HG03280 (cell line): ENCODE data around the gene OTUD3.
"Not testable (repeated sequence)": the region's sequence is repeated elsewhere in the genome, so short reads cannot be mapped to it uniquely, and the experiment has no call there.

Source experiments
- ATAC-seq: cut with Tn5 transposase; IDR thresholded peaks from one replicate; pipeline ENCODE4 v1.9.1; 2021; ENCODE audit warnings: mild to moderate bottlenecking, moderate library complexity; ENCODE audit not compliant: unreplicated experiment

The OTUD3 gene

DNA sequence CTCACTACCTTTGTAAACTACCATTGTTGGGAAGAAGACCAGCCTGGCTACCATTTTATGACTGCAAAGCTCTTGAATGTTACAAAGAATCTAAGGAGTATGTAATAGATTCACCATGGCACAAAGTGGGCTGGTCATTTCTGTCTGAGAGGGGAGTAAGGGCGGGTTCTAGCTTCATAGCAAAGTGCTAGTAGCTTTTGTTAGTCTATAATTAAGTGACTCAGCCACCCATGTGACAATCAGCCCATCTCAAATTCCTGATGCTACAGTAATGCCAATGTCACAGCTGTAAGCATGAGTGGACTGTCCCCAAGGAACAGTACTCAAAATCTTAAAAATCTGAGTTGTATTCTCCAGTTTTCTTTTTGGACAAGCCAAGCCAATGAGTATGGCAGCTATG, 15.4 kb upstream of the OTUD3 start:
- ATAC-seq, result no peak

DNA sequence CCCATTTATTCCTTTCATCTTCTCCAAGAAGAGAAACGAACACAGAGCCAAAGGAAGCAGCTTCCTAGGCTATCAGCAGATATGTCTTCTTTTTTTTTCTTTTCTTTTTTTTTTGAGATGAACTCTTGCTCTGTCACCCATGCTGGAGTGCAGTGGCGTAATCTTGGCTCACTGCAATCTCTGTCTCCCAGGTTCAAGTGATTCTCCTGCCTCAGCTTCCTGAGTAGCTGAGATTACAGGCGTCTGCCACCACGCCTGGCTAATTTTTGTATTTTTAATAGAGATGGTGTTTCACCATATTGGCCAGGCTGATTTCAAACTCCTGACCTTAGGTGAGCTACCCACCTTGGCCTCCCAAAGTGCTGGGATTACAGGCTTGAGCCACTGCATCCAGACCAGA, 13.6 kb upstream of the OTUD3 start:
- not testable (repeated sequence) for ATAC-seq

GRCh38 chr1:19869453-19869852, 12.7 kb upstream of the OTUD3 start:
- not testable (repeated sequence) for ATAC-seq

DNA sequence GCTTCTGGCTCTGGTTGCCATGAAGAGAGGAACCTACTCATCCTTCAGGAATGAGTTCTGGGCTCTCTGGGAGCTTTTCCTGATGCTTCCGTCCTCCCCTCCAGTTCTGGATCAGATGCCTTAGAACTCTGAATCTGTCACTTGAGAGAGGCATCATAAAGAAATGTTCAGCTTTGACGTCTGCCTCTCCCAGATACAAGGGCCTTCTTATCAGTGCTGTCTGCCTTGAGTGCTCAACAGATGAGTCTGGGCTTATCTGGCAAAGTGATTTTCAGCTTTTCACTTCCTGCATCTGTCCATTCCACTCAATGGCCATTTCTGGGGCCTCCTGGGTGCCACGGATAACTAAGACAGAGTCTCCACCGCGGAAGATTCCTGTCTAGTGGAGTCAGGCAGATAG, 12.3 kb upstream of the OTUD3 start:
- ATAC-seq, result no peak

- no peak for ATAC-seq
Observed at GRCh38 chr1:19872190-19872589, 10.0 kb upstream of the OTUD3 start.

- no peak for ATAC-seq
Observed at GRCh38 chr1:19877181-19877750, 4.9 kb upstream of the OTUD3 start.

DNA sequence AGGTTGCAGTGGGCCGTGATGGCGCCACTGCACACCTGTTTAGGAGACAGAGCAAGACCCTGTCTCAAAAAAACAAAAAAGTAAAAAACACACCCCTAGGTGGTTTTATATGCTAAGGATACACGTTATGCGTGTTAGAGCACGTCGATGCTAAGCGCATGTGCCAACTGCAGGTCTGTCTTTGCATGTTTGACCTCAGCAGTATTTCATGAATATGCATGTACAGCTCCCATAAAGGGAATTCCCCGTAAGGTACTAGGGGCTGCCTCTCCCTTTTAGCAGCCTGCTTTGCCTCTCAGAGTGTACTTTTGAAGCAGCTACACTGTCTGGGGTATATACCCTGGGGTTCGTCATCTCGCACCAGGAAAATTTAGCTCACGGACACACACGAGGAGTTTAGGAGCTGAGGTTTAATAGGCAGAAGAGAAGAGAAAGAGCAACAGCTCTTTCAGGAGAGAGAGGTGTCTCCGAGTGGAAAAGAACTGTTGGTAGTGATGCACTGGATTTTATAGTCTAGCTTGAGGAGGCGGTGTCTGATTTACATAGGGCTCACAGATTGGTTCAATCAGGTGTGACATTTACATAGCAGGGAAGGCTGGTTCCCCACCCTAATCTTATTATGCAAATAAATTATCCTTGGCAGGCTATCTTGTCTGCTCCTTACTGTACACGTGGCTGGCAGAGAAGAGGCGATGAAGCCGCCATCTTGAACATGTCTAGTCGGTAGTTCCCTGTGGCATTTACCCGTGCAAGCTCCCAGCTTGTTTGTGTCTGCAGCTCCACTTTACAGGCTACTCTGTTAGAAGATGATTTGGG, 4.2 kb upstream of the OTUD3 start:
- ATAC-seq, result no peak

DNA sequence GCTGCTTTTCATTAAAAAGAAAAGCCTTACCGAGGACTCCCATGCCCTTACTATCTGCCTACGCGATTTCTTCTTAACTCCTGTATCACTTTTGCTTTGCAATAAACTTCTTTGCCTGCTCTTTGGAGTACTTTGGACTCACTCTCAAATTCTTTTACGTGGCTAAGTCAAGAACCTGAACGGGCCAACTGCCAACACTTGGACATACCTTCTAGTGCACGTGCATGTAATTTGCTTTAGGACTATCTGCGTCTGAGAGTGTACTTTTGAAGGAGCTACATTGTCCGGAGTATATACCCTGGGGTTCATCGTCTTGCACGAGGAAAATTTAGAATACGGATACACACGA, 3.6 kb upstream of the OTUD3 start:
- ATAC-seq, result no peak

DNA sequence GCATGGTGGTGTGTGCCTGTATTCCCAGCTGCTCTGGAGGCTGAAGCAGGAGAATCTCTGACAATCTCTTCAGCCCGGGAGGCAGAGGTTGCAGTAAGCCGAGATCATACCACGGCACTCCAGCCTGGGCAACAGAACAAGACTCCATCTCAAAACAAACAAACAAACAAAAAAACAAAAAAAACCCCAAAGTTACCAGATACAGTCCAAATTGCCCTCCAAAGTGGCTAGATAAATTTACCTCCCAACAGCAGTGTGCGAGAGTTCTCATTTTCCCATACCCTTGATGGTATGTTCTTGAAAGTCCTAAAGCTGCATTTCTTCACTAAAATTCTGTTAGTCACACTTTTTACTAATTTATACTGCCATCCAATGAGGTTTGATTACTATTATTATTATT, 3.0 kb upstream of the OTUD3 start:
- ATAC-seq, result no peak

GRCh38 chr1:19879661-19880060, 2.5 kb upstream of the OTUD3 start:
- ATAC-seq, result no peak

GRCh38 chr1:19880841-19881240, 1.4 kb upstream of the OTUD3 start:
- not testable (repeated sequence) for ATAC-seq

DNA sequence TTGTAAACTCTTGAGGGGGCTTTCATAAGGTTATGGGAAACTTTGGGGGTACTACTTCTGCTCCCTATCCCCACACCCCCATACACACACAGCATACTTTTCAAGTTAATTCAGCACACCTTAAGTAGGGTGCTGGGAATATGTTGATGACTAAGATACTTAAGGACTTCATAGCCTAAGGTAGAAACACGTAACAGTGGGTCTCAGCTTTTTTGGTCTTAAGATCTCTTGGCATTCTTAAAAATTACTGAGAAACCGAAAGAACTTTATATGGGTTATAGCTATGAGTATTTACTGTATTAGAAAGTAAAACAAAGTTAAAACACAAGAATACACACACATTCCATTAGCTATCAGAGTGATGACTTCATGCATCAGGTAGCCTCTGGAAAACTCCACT, 2.1 kb downstream of the OTUD3 start:
- ATAC-seq, result no peak

DNA sequence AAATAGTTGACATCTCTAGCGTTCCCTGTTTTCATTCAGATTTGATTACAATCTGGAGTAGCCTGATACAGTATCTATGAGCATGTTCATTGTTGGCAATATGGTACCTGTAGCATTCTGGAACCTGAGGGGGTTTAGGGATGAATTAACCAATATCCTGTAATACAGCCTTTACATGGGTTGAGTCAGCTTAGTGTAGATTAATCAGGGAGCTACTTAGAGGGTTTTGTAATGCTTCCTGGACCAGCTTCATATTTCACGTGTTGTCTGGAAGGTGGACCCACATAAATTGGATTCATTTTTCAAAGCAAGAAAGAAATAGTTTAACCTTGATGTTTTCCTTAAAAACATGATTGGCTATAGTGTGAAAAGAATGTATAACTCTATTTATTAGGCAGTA, 3.6 kb downstream of the OTUD3 start:
- no peak for ATAC-seq

DNA sequence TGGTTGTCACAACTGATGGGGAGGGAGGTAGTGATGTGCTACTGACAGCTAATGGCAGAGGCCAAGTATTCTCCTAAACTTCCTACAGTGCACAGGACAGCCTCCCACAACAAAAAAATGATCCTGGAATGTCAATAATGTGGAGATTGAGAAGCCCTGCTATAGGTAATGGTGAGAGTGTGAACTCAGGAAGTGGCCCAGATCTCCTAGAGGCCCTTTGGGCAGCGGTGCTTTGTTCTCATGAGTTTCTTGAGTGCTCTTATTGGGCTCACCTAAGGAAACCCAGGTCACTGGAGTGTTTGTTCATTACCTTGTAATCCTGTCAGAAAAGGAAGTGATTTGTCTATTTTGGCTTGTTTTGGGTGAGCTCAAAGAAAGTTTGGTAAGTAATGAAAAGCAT, 5.9 kb downstream of the OTUD3 start:
- no peak for ATAC-seq

GRCh38 chr1:19889656-19890055, 7.5 kb downstream of the OTUD3 start:
- ATAC-seq, result no peak

GRCh38 chr1:19892129-19892528, 9.9 kb downstream of the OTUD3 start:
- no peak for ATAC-seq

DNA sequence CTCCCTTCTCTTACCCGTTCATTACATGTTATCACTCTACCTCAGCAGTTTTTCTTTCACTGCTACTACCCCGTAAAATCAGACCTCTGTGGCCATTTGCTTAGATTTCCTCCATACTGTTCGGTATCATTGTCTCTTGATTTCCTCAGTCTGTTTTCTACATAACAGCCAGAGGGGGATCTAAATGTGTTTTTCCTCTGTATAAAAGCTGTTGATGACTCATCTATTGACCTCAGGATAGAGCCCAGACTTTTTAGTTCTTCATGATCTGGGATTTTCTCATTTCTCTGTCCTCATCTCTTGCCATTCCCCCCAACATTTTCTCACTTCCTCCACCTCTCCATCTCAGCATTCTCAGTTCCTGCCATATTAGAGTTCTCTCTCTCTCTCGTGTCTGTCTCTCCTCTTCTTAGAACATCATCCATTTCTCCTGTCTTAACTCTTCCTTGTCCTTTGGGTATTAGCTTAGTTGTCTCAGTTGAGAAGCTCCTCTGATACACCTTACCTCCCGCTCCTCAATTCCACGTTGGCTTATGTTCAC, 10.5 kb downstream of the OTUD3 start:
- ATAC-seq, result no peak

DNA sequence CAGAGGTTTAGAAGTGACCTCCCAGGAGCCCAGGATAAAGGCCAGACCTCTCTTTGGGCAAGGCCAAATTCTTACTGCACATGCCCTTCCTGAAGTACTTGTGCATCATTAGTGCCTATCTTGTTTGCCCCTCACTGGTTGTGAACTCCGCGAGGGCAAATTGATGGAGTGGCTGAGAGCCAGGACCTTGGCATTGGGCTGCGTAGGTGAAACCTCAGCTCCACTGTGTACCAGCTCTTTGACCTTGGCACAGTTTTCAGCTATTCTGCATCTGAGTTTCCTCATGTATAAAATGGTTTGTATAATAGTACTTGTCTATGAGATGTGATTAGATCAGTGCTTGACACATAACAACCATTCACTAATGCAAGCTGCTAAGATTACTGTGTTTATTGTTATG, 11.5 kb downstream of the OTUD3 start:
- ATAC-seq, result no peak

DNA sequence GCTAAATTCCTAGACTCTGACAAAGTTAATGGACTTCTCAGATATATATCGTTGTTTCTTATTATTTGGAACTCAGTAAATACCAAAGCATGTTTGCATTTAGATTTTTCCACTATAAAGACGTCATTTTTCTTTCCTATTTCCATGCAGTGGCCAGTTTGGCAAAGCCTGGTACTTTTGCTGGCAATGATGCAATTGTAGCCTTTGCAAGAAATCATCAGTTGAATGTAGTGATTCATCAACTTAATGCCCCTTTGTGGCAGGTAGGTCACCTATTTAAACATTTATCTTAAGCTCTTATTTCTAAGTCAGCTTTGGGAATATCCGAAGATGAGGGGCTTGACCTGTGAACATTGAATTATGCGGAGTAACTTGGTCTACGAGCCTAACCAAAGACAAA, 12.0 kb downstream of the OTUD3 start:
- no peak for ATAC-seq

- ATAC-seq, result no peak
Observed at GRCh38 chr1:19901653-19902052, 19.5 kb downstream of the OTUD3 start.

- ATAC-seq, result no peak
Observed at GRCh38 chr1:19903621-19904020, 21.4 kb downstream of the OTUD3 start.

DNA sequence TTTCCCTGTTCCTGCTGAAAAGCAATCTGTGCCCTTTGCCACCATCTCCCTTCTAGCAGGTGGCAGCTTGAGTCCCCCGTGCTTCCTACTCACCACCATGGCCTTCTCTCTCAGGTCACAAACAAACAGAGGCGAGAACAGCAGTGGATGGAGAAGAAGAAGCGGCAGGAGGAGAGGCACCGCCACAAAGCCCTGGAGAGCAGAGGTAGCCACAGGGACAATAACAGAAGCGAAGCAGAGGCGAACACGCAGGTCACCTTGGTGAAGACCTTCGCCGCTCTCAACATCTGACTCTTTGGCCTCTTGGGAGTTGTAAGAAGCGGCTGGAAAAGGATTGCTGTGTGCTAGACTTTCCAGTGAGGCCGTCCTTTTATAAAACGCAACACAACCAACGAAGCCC, 25.3 kb downstream of the OTUD3 start:
- no peak for ATAC-seq

GRCh38 chr1:19909392-19909791, 27.2 kb downstream of the OTUD3 start:
- ATAC-seq, result no peak
